Effector memory CD8-positive, alpha-beta T cell (primary cell): Measurements from ENCODE around the gene GTF3C1.

Experiments used
- ATAC-seq: fragments of 150-1000 bp; cut with Tn5 transposase; replicated peaks from 2 replicates; pipeline ENCODE4 v1.10.0; 2021; ENCODE audit warnings: mild to moderate bottlenecking, moderate library complexity
- DNase-seq, 3 experiments: peaks; one replicate each; pipeline ENCODE4 v3.0.0; 2021
- H3K27ac Mint-ChIP-seq, 2 donors: one replicate each; pipeline ENCODE4 v1.8.0; 2022; ENCODE audit warnings: mild to moderate bottlenecking in 2 of 2, mixed read lengths in 2 of 2, moderate library complexity in 2 of 2
- H3K27me3 Mint-ChIP-seq, 2 donors: one replicate each; pipeline ENCODE4 v1.8.0; 2022; ENCODE audit warnings: mixed read lengths in 2 of 2
- H3K36me3 Mint-ChIP-seq: one replicate; pipeline ENCODE4 v1.8.0; 2022; ENCODE audit warnings: mild to moderate bottlenecking, moderate library complexity, mixed read lengths; ENCODE audit not compliant: insufficient read depth
- H3K4me1 Mint-ChIP-seq, 2 donors: one replicate each; pipeline ENCODE4 v1.8.0; 2022; ENCODE audit warnings: low read depth in 2 of 2, mixed read lengths in 2 of 2
- H3K4me3 Mint-ChIP-seq, 2 donors: one replicate each; pipeline ENCODE4 v1.8.0; 2022; ENCODE audit warnings: mild to moderate bottlenecking in 2 of 2, mixed read lengths in 2 of 2, moderate library complexity in 2 of 2
- H3K9me3 Mint-ChIP-seq, 2 donors: one replicate each; pipeline ENCODE4 v1.8.0; 2022; ENCODE audit warnings: mixed read lengths in 2 of 2

GTF3C1 gene

DNA sequence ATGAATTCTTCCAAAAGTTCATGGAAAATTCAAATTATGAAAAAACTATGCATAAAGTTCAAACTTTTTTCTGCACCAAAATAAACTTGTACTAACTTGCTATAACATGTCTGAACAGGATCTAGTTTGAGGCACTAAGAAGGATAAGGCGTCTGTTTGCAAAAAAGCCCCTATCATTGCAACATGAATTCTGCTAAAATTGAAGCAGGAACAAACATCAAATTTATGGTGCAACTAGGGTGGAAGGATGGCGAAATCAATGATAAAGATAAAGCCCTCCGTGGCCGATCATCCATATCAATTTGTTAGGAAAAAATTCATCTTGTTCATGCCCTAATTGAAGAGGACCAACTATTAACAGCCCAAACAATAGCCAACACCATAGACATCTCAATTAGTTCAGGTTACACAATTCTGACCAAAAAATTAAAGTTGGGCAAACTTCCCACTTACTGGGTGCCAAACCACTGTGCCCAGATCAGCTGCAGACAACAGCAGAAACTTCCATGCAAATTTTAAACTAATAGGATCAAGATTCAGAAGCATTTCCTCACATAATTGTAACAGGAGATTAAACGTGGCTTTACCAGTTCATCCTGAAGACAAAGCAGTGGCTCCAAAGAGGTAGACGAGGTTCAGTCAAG is 134.8 kb downstream of the GTF3C1 start:
- Mint-ChIP-seq H3K27me3 (no peaks in the 10 kb centered on the region), H3K4me3 (peak overlapping the region in 1 of 2 donors; percentile 49), H3K9me3 (no peaks in the 10 kb centered on the region), H3K36me3 (peaks cover 44% of the 10 kb centered on the region), H3K27ac (peak overlapping the region in 1 of 2 donors; percentile 74), H3K4me1 (peaks cover 38 to 67% of the 10 kb centered on the region in 2 donors)
- ATAC-seq (no peak), DNase-seq (no peak)

DNA sequence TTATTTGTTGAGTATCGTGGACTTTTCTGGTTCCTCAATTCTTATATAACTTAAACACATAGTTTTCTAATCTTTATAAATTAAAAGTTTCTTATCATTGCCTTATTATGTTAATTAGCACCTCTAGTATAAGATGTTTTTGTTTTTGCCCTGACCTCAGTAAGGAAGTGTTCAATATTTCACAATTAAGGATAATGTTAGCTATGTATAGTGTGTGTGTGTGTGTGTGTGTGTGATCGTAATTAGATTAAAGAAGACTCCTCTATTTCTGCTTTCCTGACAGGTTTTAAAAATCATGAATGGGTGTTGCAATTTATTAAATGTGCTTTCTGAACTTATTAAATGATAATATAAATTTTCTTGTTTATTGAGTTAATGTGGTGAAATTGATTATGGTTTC is 135.8 kb downstream of the GTF3C1 start:
- ATAC-seq: no peak
- H3K27me3 Mint-ChIP-seq: no peaks in the 10 kb centered on the region
- no peak overlapping the region for H3K27ac Mint-ChIP-seq
- no peaks in the 10 kb centered on the region for H3K9me3 Mint-ChIP-seq
- H3K4me3 Mint-ChIP-seq: peak overlapping the region in 1 of 2 donors; percentile 52
- no peak for DNase-seq
- H3K4me1 Mint-ChIP-seq: peaks cover 38 to 69% of the 10 kb centered on the region in 2 donors
- H3K36me3 Mint-ChIP-seq: peaks cover 44% of the 10 kb centered on the region

GRCh38 chr16:27410761-27411160 is 139.0 kb downstream of the GTF3C1 start:
- H3K4me1 Mint-ChIP-seq: peaks cover 59 to 87% of the 10 kb centered on the region in 2 donors

More at GRCh38 chr16:27410761-27411160, 139.0 kb downstream of the GTF3C1 start:
- Mint-ChIP-seq H3K27ac (peak overlapping the region in 1 of 2 donors; percentile 41), H3K36me3 (peaks cover 51% of the 10 kb centered on the region), H3K4me3 (peak overlapping the region in 1 of 2 donors; percentile 1), H3K27me3 (no peaks in the 10 kb centered on the region), H3K9me3 (no peaks in the 10 kb centered on the region)
- DNase-seq (no peak), ATAC-seq (no peak)
